Effector CD8-positive, alpha-beta T cell (primary cell): ENCODE data around the gene BDNF.
"Not testable (repeated sequence)": the region's sequence is repeated elsewhere in the genome, so short reads cannot be mapped to it uniquely, and the experiment has no call there.

Experiments used
- DNase-seq: peaks from one replicate; lab custom pipeline; 2025; lab: John Stamatoyannopoulos, UW
- total RNA-seq, 4 experiments: gene quantifications; one replicate each; lab custom pipeline; 2026; lab: John Stamatoyannopoulos, UW

The BDNF gene
- total RNA-seq = 0 to 0.18 (median 0) reads per million in 4 experiments

DNA sequence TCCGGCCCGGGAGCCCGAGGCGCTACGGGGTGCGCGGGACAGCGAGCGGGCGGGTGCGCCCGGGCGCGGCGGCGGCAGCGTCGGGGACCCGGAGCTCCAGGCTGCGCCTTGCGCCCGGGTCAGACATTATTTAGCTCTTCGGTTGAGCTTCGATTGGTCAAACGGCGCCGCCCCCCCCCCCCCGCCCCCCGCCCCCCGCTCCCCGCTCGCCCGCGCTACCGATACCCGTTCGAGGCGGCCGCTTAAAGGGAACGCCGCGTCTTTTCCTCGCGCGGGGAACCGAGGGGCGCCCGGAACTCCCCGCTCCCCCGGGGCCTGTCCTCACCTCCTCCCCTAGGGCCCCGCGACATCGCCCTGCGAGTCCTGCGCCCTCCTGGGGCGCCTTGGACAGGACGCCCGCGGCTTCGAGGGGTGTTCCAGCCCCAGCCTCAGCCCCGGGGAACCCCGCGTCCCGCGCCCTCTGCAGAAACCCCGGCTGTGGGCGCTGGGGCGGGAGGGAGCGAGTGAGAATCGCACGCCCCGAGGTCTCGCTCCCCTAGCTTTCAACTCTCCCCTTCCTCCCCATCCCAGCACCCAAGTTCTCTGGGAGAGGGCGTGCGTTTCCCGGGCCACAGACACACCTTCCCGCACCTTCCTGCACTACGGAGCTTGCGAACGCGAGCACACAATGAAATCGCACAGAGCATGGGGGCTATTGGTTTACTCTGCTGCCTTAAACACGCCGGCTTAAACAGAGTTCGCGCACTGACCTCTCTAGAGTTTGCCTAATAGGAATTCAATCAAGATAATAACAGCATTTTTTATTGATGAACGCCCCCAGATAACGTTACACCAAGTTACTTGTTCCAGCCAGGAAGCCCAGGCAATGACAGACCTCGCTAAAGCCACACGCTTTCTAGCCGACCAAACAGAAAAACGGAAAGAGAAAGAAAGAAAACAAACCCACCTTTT is at the start of gene BDNF:
Gene BDNF (minus strand): TSS at position 105 of the 951 bp plus-strand sequence. CDS start 41,891 bp downstream, outside the sequence.
- DNase-seq = no peak

- no peak for DNase-seq
Measured at GRCh38 chr11:27740362-27741013, 40.2 kb upstream of the BDNF start.

DNA sequence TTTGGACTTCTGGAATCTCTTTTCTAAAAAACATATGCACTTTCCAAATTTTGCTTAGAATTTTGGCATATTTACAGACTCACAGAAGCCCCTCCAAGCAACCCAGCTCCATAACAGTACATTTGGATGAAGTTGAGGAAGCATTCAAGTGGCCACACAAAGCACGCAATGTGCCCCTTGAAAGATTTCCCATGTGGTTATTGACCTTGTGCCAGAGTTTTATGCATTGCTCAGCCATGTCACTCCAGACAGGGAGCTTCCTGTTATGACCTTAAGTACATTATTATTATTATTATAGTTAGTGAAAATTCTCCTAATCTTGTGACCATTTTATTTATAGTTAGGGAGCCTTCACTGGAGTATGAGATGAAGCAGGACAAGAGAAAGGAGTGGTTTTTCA is 35.0 kb upstream of the BDNF start:
- no peak for DNase-seq

- DNase-seq = not testable (repeated sequence)
Measured at GRCh38 chr11:27731803-27732202, 31.5 kb upstream of the BDNF start.

DNA sequence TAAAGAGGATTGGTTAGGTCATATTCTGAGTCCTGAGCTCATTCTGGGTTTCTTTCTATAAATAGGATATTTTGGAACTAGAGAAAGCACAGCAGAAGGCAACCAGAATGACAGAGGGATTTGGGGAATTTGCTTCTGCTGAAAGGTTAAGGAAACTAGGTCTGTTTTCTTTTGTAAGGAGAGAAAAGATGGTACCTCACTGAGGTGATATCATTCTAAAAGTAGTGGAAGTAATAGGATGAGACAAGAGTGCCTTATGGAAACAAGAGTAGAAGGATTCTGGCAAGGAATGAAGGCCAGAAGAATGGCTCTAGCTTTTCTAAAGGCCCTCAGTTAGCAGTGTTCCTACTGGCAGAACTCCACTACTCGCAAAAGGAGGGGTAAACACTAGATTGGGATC is 26.7 kb upstream of the BDNF start:
- no peak for DNase-seq

DNA sequence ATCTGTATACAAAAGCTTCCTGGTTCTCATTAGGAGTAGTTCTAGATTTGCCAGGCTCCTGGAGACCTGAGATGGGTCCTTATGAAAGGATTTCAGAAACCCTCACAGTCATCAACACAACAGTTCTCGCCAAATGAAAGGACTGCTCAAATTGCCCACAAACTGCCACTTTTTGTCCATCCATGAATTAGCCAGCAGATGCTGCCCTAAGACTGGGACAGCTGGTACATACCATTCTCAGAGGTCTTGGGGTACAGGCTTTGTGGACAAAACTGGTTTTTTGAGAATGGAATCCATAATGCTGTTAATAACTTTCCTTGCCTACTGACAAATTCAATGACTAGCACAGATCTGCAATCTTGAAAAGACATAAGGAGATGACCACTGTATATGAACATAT is 23.4 kb upstream of the BDNF start:
- DNase-seq = no peak

GRCh38 chr11:27722953-27723344 is 22.7 kb upstream of the BDNF start:
- no peak for DNase-seq

DNA sequence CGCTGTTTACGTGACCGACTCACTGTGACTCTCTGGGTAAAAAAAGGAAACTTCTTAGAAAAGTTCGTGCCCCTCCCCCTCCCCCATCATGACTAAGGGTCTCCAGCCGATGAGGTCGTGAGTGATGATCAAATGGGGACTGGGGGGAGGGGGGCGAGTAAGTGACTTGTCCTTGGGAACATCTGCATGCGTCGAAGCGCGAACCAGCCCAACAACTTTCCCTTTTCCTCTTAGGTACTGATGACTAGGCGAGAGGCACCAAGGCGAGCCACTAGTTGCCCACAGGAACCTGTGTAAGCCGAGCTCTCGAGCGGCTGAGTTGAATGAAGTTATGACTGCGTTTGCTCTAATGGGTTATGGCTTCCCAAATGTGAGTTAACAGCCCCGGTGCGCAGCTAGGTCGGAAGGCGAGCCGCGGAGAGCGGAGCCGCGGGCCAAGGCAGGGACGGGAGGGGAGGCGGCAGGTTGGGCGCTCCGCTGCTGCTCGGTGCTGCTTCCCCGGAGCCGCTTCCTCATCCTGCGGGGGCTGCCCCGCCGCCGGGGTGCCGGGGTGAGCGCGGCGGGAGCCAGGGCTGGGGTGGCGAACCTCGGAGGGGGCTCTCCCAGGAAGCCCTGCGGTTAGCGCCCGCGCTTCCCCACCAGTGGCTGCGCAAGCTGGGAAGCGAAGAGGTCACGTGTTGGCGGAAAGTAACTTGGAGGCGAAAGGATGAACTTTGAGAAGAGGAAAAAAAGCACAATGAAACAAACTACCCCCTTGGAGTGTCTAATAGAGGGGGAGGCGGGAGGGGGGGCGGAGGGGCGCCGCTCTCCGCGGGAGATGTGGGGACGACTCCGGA is 22.1 kb upstream of the BDNF start:
- no peak for DNase-seq

DNA sequence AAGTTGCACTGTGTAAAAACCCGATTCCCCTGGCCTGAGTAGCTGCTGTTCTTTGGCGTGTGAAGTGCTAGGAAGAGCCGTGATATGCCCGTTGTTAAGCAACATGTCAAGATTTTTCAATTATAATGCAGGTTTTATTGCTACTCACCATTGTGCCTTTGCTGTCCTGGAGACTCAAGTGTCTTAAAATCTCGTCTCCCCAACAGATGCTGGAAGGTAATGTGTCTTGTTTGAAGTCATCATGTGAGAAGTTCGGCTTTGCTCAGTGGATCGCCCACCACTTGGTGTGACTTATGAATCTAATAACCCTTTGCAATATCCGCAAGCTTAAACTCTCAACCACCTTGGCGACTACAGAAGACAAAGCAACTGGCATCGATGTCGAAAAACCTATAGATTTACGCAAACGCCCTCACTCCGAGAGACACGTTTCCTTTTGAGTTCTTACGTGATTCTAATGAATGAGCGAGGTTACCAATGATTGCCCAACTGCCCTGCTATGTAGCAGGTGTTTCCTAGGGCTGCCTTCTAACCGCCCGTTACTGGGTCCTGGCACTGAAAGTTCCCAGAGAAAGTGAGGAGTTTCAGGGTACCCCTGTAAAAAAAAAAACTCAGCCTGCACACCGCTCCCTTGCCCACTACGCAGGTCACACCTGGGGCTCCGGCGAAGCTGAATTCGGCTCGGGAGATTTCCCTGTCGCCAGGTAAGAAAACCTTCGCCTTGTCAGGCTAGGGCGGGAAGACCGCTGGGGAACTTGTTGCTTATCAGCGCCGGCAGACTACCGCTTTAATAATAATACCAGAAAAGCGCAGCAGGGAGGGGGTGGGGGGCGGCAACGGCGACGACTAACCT is 21.2 kb upstream of the BDNF start:
- DNase-seq = no peak

GRCh38 chr11:27720277-27720830 is 20.1 kb upstream of the BDNF start:
- DNase-seq = no peak

GRCh38 chr11:27719546-27719925 is 19.3 kb upstream of the BDNF start:
- DNase-seq = no peak

DNA sequence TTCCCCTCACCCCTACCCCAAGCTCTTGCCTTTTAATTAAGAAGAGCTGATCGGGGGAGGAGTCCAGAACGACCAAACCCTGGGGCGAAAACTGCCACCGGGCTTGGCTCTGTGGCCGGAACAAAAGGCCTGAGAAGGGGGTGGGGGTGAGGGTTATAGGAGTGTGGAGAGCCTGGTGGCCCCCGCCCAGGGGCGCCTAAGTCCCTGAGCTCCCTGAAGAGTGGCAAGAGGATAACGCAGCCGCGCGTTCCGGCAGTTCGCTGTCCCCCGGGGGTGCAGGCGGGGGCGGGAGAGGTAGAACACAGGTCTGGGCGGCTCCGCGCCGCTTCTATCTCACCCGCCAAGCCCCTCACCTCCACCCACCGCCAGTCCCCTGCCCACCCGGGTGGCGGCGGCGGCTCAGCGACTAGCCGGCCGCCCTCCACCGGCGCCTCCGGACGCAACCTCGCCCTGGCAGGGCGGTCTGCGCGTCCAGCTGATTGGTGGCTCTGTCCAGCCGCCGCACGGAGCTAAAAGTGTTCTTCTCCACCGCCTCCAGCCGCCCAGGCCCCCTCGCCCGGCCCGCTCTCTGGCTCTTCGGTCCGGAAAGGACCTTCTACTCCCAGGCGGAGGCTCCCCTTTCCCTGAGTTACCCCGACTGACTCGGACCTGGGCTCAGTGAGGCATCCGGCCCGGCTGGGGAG is 18.7 kb upstream of the BDNF start:
- no peak for DNase-seq

DNA sequence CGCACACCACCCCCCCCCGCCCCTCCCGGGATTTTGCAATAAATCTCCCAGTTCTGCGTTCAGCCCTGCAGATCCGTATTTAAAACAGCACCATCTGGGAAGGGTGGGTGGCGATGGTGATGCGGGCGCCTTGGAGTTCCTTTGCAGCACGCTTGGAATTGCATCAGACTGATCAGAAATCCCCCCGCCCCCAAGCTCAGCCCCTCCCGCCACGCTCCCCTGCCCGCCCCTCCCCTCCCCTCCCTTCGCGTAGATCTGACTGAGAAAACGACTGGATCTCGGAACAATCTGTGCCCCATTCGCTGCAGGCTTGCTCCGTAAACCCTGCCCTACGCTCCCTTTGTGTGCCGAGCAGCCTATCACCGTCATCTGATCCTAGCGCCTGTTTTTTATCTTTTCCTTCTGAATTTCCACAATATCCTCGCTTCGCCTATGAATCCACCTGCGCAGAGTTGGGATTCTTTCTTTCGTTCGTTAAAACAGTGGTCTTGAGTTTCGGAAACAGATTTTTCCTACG is 18.1 kb upstream of the BDNF start:
- DNase-seq = no peak

DNA sequence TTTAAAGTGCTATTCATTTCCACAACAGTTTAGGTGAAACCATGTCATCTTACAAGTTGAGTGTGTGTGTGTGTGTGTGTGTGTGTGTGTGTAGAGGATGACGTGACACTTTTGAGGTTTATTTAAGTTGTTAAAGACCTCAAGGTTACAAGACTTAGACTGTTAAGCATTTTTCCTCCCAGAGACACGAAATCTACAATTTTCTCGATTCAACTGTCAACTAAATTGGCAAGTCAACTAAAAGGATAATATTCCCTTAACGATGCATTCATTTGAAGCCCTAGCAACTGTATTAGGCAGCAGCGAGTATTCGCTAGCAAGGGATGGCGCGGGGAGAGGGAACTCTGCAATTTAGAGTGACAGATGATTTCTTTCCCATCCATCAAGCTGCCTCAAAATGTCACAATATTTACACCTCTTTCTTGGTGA is 17.6 kb upstream of the BDNF start:
- no peak for DNase-seq

DNA sequence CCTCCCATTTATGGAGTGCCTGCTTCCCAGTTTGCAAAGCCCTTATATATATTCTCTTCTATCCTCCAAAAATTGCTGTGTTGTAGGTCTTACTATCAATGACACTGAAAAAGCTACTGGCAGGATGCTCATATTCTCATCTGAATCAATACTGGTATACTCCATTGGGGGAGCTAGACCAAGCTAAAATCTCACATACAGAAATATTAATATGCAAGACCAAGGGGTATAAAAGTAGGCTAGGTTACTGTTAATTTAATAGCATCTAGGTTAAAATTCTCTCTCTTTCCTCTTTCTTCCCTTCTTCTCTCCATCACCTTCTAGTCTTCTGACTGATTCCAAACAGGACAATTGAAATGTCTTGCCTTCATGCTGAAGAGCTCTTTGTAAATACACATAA is 17.1 kb upstream of the BDNF start:
- no peak for DNase-seq

DNA sequence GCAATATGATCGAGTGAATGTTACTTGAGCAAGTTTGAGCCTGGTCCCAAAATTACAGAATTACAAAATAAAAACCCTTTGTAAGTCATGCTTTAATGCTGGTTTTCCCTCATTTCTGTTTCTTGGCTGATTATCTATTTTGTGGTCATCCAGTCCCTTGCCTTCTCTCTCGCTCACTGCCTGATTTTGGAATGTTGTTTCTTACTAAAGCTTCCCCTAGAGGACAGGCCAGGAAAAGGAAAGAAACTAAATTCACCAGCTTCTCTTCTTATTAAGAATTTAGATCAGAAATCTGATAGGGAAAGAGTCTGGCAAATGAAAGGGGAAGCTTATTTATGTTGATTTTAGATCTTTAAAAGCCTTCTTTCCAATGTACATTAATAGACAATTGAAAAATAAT is 16.6 kb upstream of the BDNF start:
- DNase-seq = no peak

- DNase-seq = no peak
Measured at GRCh38 chr11:27716216-27716615, 16.0 kb upstream of the BDNF start.

- DNase-seq = no peak
Measured at GRCh38 chr11:27711725-27712124, 11.5 kb upstream of the BDNF start.

DNA sequence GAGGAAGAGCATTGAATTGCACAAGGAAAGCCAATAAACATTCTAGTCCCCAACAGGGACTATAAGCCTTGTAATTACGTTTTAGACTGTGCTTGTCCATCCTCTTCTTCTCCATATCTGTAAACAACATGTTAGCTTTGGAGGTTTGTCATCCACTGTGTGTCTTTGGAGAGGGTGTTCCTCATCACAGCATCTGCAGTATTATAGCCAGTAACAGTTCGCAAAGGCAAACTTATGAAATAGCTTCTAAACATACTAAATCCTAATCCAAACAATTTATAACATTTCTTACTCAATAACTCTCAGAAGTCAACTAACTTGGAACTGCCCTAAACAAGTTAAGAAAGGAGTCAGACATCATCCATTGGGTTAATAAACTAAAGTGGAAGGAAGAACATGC is 10.3 kb upstream of the BDNF start:
- DNase-seq = no peak

- DNase-seq = no peak
Measured at GRCh38 chr11:27707676-27708075, 7.4 kb upstream of the BDNF start.
